Psoas muscle (tissue), 8 donors: ENCODE data around the gene OSBPL7. TPM values are rescaled to one million over a fixed set of nuclear protein-coding genes. Genes with fewer than 3 reads are reported as not detected.

Experiments used
- ATAC-seq, 4 donors: fragments of 200-7000 bp; cut with Tn5 transposase; one replicate each; pipeline ENCODE4 v1.9.1; 2020; ENCODE audit warnings: moderate library complexity in 3 of 4, mild to moderate bottlenecking in 2 of 4
- DNase-seq, 2 donors: peaks; one replicate each; pipeline ENCODE4 v3.0.0-alpha.2; 2020
- H3K27ac ChIP-seq: fragments of 200-600 bp; one replicate; pipeline ENCODE4 v1.8.0; 2022
- H3K27me3 ChIP-seq, 3 donors: fragments of 200-600 bp in 1 of 3; one replicate each; pipeline versions ENCODE4 v1.6.1 to v1.8.0; 2013 to 2022; ENCODE audit warnings: low read length in 2 of 3, mild to moderate bottlenecking in 2 of 3, moderate library complexity in 1 of 3; ENCODE audit not compliant: insufficient read depth in 3 of 3
- H3K36me3 ChIP-seq, 2 donors: fragments of 200-600 bp in 1 of 2; one replicate each; pipeline versions ENCODE4 v1.6.1 to v1.8.0; 2013 to 2022; ENCODE audit warnings: low read depth in 1 of 2, mild to moderate bottlenecking in 1 of 2, moderate library complexity in 1 of 2; ENCODE audit not compliant: insufficient read depth in 1 of 2
- H3K4me1 ChIP-seq: fragments of 200-600 bp; one replicate; pipeline ENCODE4 v1.8.0; 2022
- H3K4me3 ChIP-seq: fragments of 200-600 bp; one replicate; pipeline ENCODE4 v1.8.0; 2022; ENCODE audit warnings: mild to moderate bottlenecking
- H3K9me3 ChIP-seq: fragments of 200-600 bp; one replicate; pipeline ENCODE4 v1.8.0; 2022
- CTCF ChIP-seq: fragments of 200-600 bp; IDR thresholded peaks from one replicate; pipeline ENCODE4 v1.8.0; 2022; ENCODE audit warnings: antibody characterized with exemption
- WGBS, 3 donors: extraction: QIAGEN DNeasy Blood & Tissue Kit; methylation state at CpG; one replicate each; pipeline versions ENCODE4 v1.1.6 to v1.1.7; 2013; 5-methylcytosine and 5-hydroxymethylcytosine counted together
- intact Hi-C, 2 donors: fragments of 100-400 bp; cut with DNase I; formaldehyde crosslinking; loops; one replicate each; pipeline versions ENCODE4 v1.11.0 to v1.14.2; 2022
- polyA plus RNA-seq, 3 donors: library from polyadenylated mRNA; stranded (reverse); fragments of 200-250 nt; gene quantifications; one replicate each; pipeline ENCODE4 v1.2.3, GENCODE V29; 2013
- total RNA-seq, 4 donors: library from RNA; stranded (reverse); fragmentation: NEBNext Ultra II Directional in 2 of 4; extraction: Animal tissue kit (Norgen Biotek cat#: 25700) in 2 of 4; gene quantifications; one replicate each; pipeline versions ENCODE4 v1.2.1 to v1.2.4, GENCODE V29; 2021 to 2023
- donor health status: healthy with polysubstance abuse.
- donor health status: DM: no; HTN: no; CAD: no; lungs with moderate emphysema.
- donor health status: Bipolar disorder and iron deficiency.
- donor health status: healthy.
- donor health status: DM: yes; HTN: yes; CAD: no.
- donor health status: DM: no; HTN: no; CAD: no.
- donor health status: DM: no; HTN: no; CAD: no.
- donor health status: DM: yes; HTN: yes; CAD: no.

The OSBPL7 gene
- total and polyA plus RNA-seq, 7 donors, result 0.95 to 23.4 (median 2.6) TPM

GRCh38 chr17:47781397-47781796 lies 40.2 kb downstream of the OSBPL7 start:
- WGBS, 3 donors, result 62 to 71% (median 71%) methylated on average over 5 of the region's 5 CpGs
- DNase-seq (no peak), ATAC-seq (no peak)
- H3K9me3 ChIP-seq, result no peaks in the 10 kb centered on the region
- no peaks in the 10 kb centered on the region for H3K36me3 ChIP-seq
- no peak overlapping the region for H3K27ac ChIP-seq
- no peak overlapping the region for H3K4me3 ChIP-seq
- H3K27me3 ChIP-seq, result peaks cover 0 to 38% (median 16%) of the 10 kb centered on the region in 3 donors
- intact Hi-C loops, result no loop called here
- no peak for TF ChIP-seq CTCF
- H3K4me1 ChIP-seq, result no peaks in the 10 kb centered on the region

- ATAC-seq, result no peak
- no peaks in the 10 kb centered on the region for H3K36me3 ChIP-seq
- H3K9me3 ChIP-seq, result no peaks in the 10 kb centered on the region
- no peaks in the 10 kb centered on the region for H3K4me1 ChIP-seq
- DNase-seq, result no peak
- no peak overlapping the region for H3K4me3 ChIP-seq
- H3K27ac ChIP-seq, result no peak overlapping the region
- peaks cover 0 to 44% (median 19%) of the 10 kb centered on the region in 3 donors for H3K27me3 ChIP-seq
- intact Hi-C loops, result no loop called here
- TF ChIP-seq CTCF, result no peak
- WGBS, 3 donors, result 17 to 21% (median 19%) methylated on average over 30 to 45 of the region's 45 CpGs
These were observed 43.4 kb downstream of the OSBPL7 start for GRCh38 chr17:47778184-47778635.

- Histone ChIP-seq H3K9me3 (no peaks in the 10 kb centered on the region), H3K36me3 (no peaks in the 10 kb centered on the region), H3K4me1 (no peaks in the 10 kb centered on the region), H3K27me3 (peaks cover 0 to 47% (median 19%) of the 10 kb centered on the region in 3 donors), H3K27ac (no peak overlapping the region), H3K4me3 (no peak overlapping the region)
- no peak for DNase-seq
- peak in 3 of 4 donors; percentile 39 to 67 (median 65) for ATAC-seq
- WGBS, 3 donors, result 39 to 50% (median 41%) methylated on average over 14 of the region's 14 CpGs
- intact Hi-C loops, result no loop called here
- peak; percentile 62 for TF ChIP-seq CTCF
These were observed 45.0 kb downstream of the OSBPL7 start for GRCh38 chr17:47776330-47777197.

- H3K36me3 ChIP-seq, result no peaks in the 10 kb centered on the region
- intact Hi-C loops, result no loop called here
- no peaks in the 10 kb centered on the region for H3K9me3 ChIP-seq
- 67 to 86% (median 74%) methylated on average over 1 of the region's 1 CpG for WGBS, 3 donors
- no peaks in the 10 kb centered on the region for H3K4me1 ChIP-seq
- no peak for ATAC-seq
- H3K27me3 ChIP-seq, result peaks cover 0 to 47% (median 18%) of the 10 kb centered on the region in 3 donors
- no peak for TF ChIP-seq CTCF
- H3K4me3 ChIP-seq, result no peak overlapping the region
- no peak overlapping the region for H3K27ac ChIP-seq
- no peak for DNase-seq
These were observed 46.5 kb downstream of the OSBPL7 start for GRCh38 chr17:47774987-47775580.
